ENCODE results near the gene COASY.

COASY gene

DNA sequence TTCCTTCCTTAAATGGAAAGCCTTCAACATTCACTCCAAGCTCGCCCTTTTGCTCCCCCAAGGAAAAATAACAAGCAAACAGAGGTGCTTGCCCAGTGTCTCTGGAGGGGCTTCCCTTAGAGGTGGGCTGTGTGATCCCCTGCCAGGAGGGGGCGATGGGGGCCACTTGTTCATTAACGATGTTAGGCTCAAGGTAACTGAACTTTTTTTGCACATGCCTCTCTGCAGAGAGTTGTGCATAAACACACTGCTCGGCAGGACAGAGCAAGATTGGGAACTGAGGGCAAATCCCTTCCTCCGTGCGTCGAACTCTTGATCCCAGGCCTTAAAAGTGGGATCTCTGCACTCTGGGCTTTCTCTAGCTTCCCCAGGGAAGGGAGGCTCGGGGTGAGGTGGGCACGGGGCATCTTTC, 41.4 kb upstream of the COASY start:
- H3K4me1 ChIP-seq (ENCODE audit: control insufficient read depth, insufficient read depth, low read length, unreplicated experiment) = peaks cover 59% of the 10 kb centered on the region
- no peak overlapping the region for H2AFZ ChIP-seq (ENCODE audit: low read length, unreplicated experiment)
- H3K36me3 ChIP-seq (ENCODE audit: insufficient read depth, low read length) = no peaks in the 10 kb centered on the region
- H3K27me3 ChIP-seq (ENCODE audit: insufficient read depth, low read length) = no peaks in the 10 kb centered on the region
- H3K4me3 ChIP-seq (ENCODE audit: low read depth, low read length) = peak overlapping the region; percentile 18
- H3K79me2 ChIP-seq (ENCODE audit: control insufficient read depth, insufficient read depth, low read length, unreplicated experiment) = no peaks in the 10 kb centered on the region
- peak overlapping the region; percentile 99 for H3K27ac ChIP-seq (ENCODE audit: low read depth, low read length)

DNA sequence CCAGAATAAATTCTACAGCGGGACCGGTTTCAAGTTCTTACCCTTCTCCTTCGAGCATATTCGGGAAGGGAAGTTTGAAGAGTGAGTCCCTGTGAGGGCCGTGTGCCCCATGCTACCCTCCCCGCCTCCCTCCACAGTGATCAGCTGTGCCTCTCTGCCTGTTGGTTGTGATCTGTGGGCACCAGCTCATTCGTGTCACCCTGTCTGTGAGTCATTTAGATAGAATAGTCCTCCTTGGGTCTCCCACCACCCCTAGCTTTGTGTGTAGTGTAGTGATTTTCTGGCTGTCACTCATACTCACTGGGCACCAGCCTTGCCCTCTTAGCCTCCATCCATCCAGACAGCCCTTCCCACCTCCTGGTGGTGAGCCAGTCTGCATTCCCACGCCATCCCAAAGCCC, 40.9 kb upstream of the COASY start:
- peak overlapping the region; percentile 99 for H3K27ac ChIP-seq (ENCODE audit: low read depth, low read length)
- no peaks in the 10 kb centered on the region for H3K27me3 ChIP-seq (ENCODE audit: insufficient read depth, low read length)
- H3K4me1 ChIP-seq (ENCODE audit: control insufficient read depth, insufficient read depth, low read length, unreplicated experiment) = peaks cover 61% of the 10 kb centered on the region
- H3K79me2 ChIP-seq (ENCODE audit: control insufficient read depth, insufficient read depth, low read length, unreplicated experiment) = no peaks in the 10 kb centered on the region
- H3K36me3 ChIP-seq (ENCODE audit: insufficient read depth, low read length) = no peaks in the 10 kb centered on the region
- no peak overlapping the region for H2AFZ ChIP-seq (ENCODE audit: low read length, unreplicated experiment)
- H3K4me3 ChIP-seq (ENCODE audit: low read depth, low read length) = peak overlapping the region; percentile 18; the same call in 1 of the 2 replicates

DNA sequence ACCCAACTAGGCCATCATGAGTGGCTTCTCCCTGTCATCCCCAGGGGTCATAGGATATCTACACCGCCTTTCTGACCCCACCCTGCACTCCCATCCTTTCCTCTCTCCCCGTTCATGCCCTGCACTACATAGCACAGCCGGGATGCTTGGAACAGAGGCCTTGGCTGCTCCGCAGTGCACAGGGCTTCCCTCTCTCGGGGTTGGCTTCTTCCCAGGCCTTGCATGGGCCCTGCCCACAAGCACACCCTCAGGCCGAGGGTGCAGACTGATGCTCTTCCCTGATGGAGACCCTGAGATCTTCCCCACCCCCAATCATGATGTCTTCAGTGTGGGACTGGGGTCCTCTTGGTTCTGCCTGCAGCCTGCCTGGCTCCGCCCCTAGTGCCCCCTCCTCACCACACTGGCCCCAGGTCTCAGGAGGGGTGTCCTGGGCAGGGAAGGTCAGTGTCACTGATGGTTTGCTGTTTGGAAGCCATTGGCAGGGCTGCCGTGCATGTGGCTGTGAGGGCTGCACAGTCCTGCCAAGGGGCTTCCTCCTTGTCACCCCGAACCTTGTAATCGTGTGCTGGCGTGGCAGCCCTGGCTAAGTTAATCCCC, 40.2 kb upstream of the COASY start:
- H3K27ac ChIP-seq (ENCODE audit: low read depth, low read length) = peak overlapping the region; percentile 99

DNA sequence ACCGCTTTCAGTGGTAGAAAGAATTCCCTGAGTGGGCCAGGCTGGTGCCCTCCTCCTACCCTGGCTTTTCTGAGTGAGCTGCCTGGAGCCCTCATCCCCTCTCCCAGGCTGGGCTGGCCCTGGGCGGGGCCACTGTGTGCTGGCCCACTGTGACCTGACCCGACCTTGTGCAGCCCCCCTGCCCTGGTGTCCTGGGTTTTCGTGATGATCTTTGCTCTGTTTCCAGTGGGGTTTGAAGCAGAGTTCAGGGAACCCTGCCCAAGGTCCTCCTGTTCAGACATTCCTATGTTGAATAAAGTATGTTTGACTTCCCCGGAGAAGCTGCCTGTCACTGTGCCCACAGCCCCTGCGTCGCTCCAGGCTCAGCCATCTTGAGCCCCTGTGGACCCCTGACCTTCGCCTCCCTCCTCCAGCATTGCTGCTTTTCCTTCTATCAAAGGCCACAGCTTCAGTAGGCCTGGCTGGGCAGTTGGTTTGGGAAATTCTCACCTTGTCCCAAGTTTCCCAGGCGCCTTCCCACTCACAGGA, 39.6 kb upstream of the COASY start:
- H3K4me1 ChIP-seq (ENCODE audit: control insufficient read depth, insufficient read depth, low read length, unreplicated experiment) = peaks cover 67% of the 10 kb centered on the region
- H3K27me3 ChIP-seq (ENCODE audit: insufficient read depth, low read length) = no peaks in the 10 kb centered on the region
- no peaks in the 10 kb centered on the region for H3K36me3 ChIP-seq (ENCODE audit: insufficient read depth, low read length)
- H3K4me3 ChIP-seq (ENCODE audit: low read depth, low read length) = no peak overlapping the region
- H3K79me2 ChIP-seq (ENCODE audit: control insufficient read depth, insufficient read depth, low read length, unreplicated experiment) = no peaks in the 10 kb centered on the region
- H3K27ac ChIP-seq (ENCODE audit: low read depth, low read length) = peak overlapping the region; percentile 99
- H2AFZ ChIP-seq (ENCODE audit: low read length, unreplicated experiment) = no peak overlapping the region

More for the DNA sequence above, 40.2 kb upstream of the COASY start:
- peaks cover 66% of the 10 kb centered on the region for H3K4me1 ChIP-seq (ENCODE audit: control insufficient read depth, insufficient read depth, low read length, unreplicated experiment)
- H3K36me3 ChIP-seq (ENCODE audit: insufficient read depth, low read length) = no peaks in the 10 kb centered on the region
- H3K27me3 ChIP-seq (ENCODE audit: insufficient read depth, low read length) = no peaks in the 10 kb centered on the region
- no peak overlapping the region for H3K4me3 ChIP-seq (ENCODE audit: low read depth, low read length)
- H2AFZ ChIP-seq (ENCODE audit: low read length, unreplicated experiment) = no peak overlapping the region
- no peaks in the 10 kb centered on the region for H3K79me2 ChIP-seq (ENCODE audit: control insufficient read depth, insufficient read depth, low read length, unreplicated experiment)

DNA sequence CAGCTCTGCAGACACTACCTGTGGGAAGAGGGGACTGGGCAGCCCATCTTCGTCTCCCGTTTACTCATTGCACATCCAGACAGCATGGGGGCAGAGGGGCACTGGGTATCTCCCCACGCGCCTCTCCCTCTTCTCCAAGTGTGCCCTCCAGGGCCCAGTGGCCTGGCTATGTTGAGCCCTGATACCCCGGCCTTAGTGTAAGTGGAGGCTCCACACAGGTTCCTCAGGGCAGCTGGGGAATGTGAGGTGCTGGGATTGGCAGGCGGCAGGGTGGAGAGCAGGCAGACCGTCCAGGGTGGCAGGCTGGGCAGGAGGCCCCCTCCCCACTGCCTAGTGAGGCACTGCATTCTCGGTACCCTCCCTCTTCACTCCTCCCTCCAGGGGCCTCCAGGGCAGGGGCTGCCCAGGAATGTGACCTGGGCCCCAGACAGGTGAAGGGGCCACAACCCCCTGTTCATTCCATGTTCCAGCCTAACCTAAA, 39.1 kb upstream of the COASY start:
- Histone ChIP-seq H3K27ac (ENCODE audit: low read depth, low read length) (peak overlapping the region; percentile 99; the same call in 1 of the 2 replicates), H3K4me1 (ENCODE audit: control insufficient read depth, insufficient read depth, low read length, unreplicated experiment) (peaks cover 63% of the 10 kb centered on the region), H2AFZ (ENCODE audit: low read length, unreplicated experiment) (no peak overlapping the region), H3K36me3 (ENCODE audit: insufficient read depth, low read length) (no peaks in the 10 kb centered on the region), H3K79me2 (ENCODE audit: control insufficient read depth, insufficient read depth, low read length, unreplicated experiment) (no peaks in the 10 kb centered on the region), H3K4me3 (ENCODE audit: low read depth, low read length) (no peak overlapping the region), H3K27me3 (ENCODE audit: insufficient read depth, low read length) (no peaks in the 10 kb centered on the region)

DNA sequence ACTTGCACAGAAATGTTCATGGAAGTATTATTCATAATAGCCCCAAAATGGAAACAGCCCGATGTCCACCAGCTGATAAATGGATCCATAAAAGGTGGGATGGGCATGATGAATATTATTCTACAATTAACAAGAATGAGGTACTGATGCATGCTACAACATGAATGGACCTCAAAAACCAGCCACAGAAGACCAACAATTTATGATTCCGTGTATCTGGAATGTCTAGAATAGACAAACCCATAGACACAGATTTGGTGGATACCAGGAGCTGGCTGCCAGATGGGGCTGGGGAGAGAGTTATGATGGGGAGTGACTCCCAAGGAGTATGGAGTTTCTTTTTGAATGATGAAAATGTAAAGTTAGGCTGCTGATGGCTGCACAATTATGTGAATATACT, 36.7 kb upstream of the COASY start:
- Histone ChIP-seq H3K36me3 (ENCODE audit: insufficient read depth, low read length) (no peaks in the 10 kb centered on the region), H3K27me3 (ENCODE audit: insufficient read depth, low read length) (no peaks in the 10 kb centered on the region), H3K4me1 (ENCODE audit: control insufficient read depth, insufficient read depth, low read length, unreplicated experiment) (peaks cover 40% of the 10 kb centered on the region), H2AFZ (ENCODE audit: low read length, unreplicated experiment) (no peak overlapping the region), H3K4me3 (ENCODE audit: low read depth, low read length) (no peak overlapping the region), H3K27ac (ENCODE audit: low read depth, low read length) (peak overlapping the region; percentile 2; the same call in 1 of the 2 replicates), H3K79me2 (ENCODE audit: control insufficient read depth, insufficient read depth, low read length, unreplicated experiment) (no peaks in the 10 kb centered on the region)

DNA sequence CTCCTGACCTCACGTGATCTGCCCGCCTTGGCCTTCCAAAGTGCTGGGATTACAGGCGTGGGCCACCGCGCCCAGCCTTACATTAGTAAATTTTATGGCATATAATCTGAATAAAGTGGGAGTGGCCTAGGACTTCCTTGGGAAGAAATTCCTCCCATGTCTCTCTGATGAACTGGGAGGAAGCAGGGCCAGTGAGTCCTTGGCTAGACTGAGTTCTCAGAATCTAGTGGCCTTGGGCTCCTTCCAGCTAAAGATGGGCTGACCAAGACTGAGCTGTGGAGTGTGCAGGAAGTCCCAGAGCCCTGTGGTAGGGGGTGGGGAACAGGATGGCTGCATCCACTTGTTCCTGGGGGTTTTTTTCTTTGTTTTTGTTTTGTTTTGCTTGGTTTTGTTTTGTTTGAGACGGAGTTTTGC, 35.9 kb upstream of the COASY start:
- H3K4me1 ChIP-seq (ENCODE audit: control insufficient read depth, insufficient read depth, low read length, unreplicated experiment) = peaks cover 32% of the 10 kb centered on the region
- no peaks in the 10 kb centered on the region for H3K79me2 ChIP-seq (ENCODE audit: control insufficient read depth, insufficient read depth, low read length, unreplicated experiment)

DNA sequence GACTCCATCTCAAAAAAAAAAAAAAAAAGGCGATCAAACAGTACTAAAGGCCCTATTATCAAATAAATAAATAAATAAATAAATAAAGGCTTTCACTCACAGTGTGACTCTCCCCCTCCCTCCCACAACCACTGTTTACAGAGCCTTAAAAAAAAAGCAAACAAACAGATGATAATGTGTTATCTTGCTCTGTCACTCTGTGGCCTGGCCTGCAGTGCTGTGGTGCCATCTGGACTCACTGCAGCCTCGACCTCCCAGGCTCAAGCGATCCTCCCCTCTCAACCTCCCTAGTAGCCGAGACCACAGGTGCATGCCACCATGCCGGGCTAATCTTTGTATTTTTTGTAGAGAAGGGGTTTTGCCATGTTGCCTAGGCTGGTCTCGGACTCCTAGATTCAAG, 34.0 kb upstream of the COASY start:
- Histone ChIP-seq H3K27ac (ENCODE audit: low read depth, low read length) (no peak overlapping the region), H3K4me3 (ENCODE audit: low read depth, low read length) (no peak overlapping the region), H3K4me1 (ENCODE audit: control insufficient read depth, insufficient read depth, low read length, unreplicated experiment) (peaks cover 16% of the 10 kb centered on the region), H2AFZ (ENCODE audit: low read length, unreplicated experiment) (no peak overlapping the region), H3K36me3 (ENCODE audit: insufficient read depth, low read length) (no peaks in the 10 kb centered on the region), H3K79me2 (ENCODE audit: control insufficient read depth, insufficient read depth, low read length, unreplicated experiment) (no peaks in the 10 kb centered on the region), H3K27me3 (ENCODE audit: insufficient read depth, low read length) (no peaks in the 10 kb centered on the region)

More for the DNA sequence above, 35.9 kb upstream of the COASY start:
- Histone ChIP-seq H3K4me3 (ENCODE audit: low read depth, low read length) (no peak overlapping the region), H3K36me3 (ENCODE audit: insufficient read depth, low read length) (no peaks in the 10 kb centered on the region), H3K27me3 (ENCODE audit: insufficient read depth, low read length) (no peaks in the 10 kb centered on the region), H3K27ac (ENCODE audit: low read depth, low read length) (peak overlapping the region; percentile 11), H2AFZ (ENCODE audit: low read length, unreplicated experiment) (no peak overlapping the region)

DNA sequence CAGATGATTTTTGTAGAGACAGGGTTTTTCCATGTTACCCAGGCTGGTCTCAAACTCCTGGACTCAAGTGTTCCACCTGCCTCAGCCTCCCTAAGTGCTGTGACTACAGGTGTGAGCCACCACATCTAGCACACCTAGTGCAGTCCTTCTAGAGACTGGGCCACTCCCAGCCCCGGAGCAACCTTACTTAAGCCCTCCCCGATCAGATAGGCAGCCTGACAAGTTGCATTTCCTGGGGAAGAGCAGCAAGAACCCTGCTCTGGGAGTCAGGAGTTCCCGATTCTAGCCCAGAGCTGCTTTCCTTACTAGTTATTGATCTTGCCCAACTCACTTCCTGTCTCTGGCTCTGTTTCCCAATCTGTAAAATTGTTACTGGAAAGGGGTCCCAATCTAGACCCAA, 32.9 kb upstream of the COASY start:
- Histone ChIP-seq H3K27ac (ENCODE audit: low read depth, low read length) (no peak overlapping the region), H3K4me1 (ENCODE audit: control insufficient read depth, insufficient read depth, low read length, unreplicated experiment) (peaks cover 16% of the 10 kb centered on the region), H3K4me3 (ENCODE audit: low read depth, low read length) (no peak overlapping the region), H2AFZ (ENCODE audit: low read length, unreplicated experiment) (no peak overlapping the region), H3K27me3 (ENCODE audit: insufficient read depth, low read length) (no peaks in the 10 kb centered on the region), H3K79me2 (ENCODE audit: control insufficient read depth, insufficient read depth, low read length, unreplicated experiment) (no peaks in the 10 kb centered on the region), H3K36me3 (ENCODE audit: insufficient read depth, low read length) (no peaks in the 10 kb centered on the region)

DNA sequence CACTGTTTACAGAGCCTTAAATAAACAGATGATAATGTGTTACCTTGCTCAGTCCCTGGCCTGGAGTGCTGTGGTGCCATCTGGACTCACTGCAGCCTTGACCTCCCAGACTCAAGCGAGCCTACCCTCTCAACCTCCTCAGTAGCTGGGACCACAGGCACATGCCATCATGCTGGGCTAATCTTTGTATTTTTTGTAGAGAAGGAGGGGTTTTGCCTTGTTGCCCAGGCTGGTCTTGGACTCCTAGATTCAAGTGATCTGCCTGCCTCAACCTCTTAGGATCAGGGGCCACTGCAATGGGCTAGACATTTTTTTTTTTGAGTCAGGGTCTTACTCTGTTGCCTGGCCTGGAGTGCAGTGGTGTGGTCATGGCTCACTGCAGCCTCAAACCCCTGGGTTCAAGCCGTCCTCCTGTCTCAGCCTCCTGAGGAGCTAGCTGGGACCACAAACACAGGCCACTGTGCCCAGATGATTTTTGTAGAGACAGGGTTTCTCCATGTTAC, 30.9 kb upstream of the COASY start:
- no peaks in the 10 kb centered on the region for H3K36me3 ChIP-seq (ENCODE audit: insufficient read depth, low read length)
- no peaks in the 10 kb centered on the region for H3K27me3 ChIP-seq (ENCODE audit: insufficient read depth, low read length)
- no peaks in the 10 kb centered on the region for H3K79me2 ChIP-seq (ENCODE audit: control insufficient read depth, insufficient read depth, low read length, unreplicated experiment)
- no peak overlapping the region for H3K27ac ChIP-seq (ENCODE audit: low read depth, low read length)
- peaks cover 16% of the 10 kb centered on the region for H3K4me1 ChIP-seq (ENCODE audit: control insufficient read depth, insufficient read depth, low read length, unreplicated experiment)
- no peak overlapping the region for H2AFZ ChIP-seq (ENCODE audit: low read length, unreplicated experiment)
- H3K4me3 ChIP-seq (ENCODE audit: low read depth, low read length) = no peak overlapping the region

Measured in ACC112 (cell line).